Daoy (cell line): Measurements from ENCODE around the gene PARP16. TPM values are rescaled to one million over a fixed set of nuclear protein-coding genes. Genes with fewer than 3 reads are reported as not detected.

Source experiments
- total RNA-seq: library from RNA; depleted of rRNA; stranded (reverse); fragments of >200 nt; shearing (Covaris generic); gene quantifications from 2 replicates; pipeline ENCODE4 v1.2.3, GENCODE V29; 2014; rRNA removed

The PARP16 gene
- total RNA-seq, 1 experiment from 2014 or later, result 3.8 TPM

Other genes starting within 250 kb of the PARP16 start
- gene SLC51B, start 241.5 kb downstream of the PARP16 start, total RNA-seq, result not detected in 2 replicates
- 1.5 and 1.6 TPM in 2 replicates for gene RASL12, start 218.9 kb downstream of the PARP16 start, total RNA-seq
- not detected in 2 replicates for gene KBTBD13, start 210.1 kb downstream of the PARP16 start, total RNA-seq
- 0.03 and 0.06 TPM in 2 replicates for gene UBAP1L, start 171.7 kb downstream of the PARP16 start, total RNA-seq
- gene PDCD7, start 153.1 kb downstream of the PARP16 start, total RNA-seq, result 13.3 and 17.4 TPM in 2 replicates
- 46.7 and 57.1 TPM in 2 replicates for gene CLPX, start 101.5 kb downstream of the PARP16 start, total RNA-seq
- gene CILP, start 75.4 kb downstream of the PARP16 start, total RNA-seq, result 0.03 TPM in 1 of 2 replicates, not detected in the other
- gene RNU5A-1, start 9.2 kb upstream of the PARP16 start, total RNA-seq, result not detected in 2 replicates
- not detected in 2 replicates for gene RNU5B-1, start 17.8 kb upstream of the PARP16 start, total RNA-seq
- gene IGDCC3, start 91.1 kb upstream of the PARP16 start, total RNA-seq, result not detected in 2 replicates
- gene IGDCC4, start 136.1 kb upstream of the PARP16 start, total RNA-seq, result 0.24 and 0.34 TPM in 2 replicates
- gene DPP8, start 230.8 kb upstream of the PARP16 start, total RNA-seq, result 21.0 and 24.9 TPM in 2 replicates
- 105 and 109 TPM in 2 replicates for gene HACD3, start 243.6 kb upstream of the PARP16 start, total RNA-seq